Activated CD4-positive, CD25-positive, alpha-beta regulatory T cell treated with anti-CD3 and anti-CD28 coated beads, Interleukin-2, amount 50 U/mL, for 24 hours (primary cell): ENCODE measurements around the gene OR11H12.
"Not testable (repeated sequence)": the region's sequence is repeated elsewhere in the genome, so short reads cannot be mapped to it uniquely, and the experiment has no call there.

ENCODE experiments used
- ATAC-seq, 2 donors: fragments of 150-1000 bp; cut with Tn5 transposase; one replicate each; pipeline ENCODE4 v1.10.0; 2021; ENCODE audit warnings: mild to moderate bottlenecking in 1 of 2, moderate library complexity in 1 of 2

Gene OR11H12, protein sequence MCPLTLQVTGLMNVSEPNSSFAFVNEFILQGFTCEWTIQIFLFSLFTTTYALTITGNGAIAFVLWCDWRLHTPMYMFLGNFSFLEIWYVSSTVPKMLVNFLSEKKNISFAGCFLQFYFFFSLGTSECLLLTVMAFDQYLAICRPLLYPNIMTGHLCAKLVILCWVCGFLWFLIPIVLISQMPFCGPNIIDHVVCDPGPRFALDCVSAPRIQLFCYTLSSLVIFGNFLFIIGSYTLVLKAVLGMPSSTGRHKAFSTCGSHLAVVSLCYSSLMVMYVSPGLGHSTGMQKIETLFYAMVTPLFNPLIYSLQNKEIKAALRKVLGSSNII

GRCh38 chr14:18600817-18601216 is at the start of gene OR11H12:
Gene OR11H12 (plus strand): TSS chr14:18601117. CDS start chr14:18601117, 0 bp downstream.
- ATAC-seq: not testable (repeated sequence)

DNA sequence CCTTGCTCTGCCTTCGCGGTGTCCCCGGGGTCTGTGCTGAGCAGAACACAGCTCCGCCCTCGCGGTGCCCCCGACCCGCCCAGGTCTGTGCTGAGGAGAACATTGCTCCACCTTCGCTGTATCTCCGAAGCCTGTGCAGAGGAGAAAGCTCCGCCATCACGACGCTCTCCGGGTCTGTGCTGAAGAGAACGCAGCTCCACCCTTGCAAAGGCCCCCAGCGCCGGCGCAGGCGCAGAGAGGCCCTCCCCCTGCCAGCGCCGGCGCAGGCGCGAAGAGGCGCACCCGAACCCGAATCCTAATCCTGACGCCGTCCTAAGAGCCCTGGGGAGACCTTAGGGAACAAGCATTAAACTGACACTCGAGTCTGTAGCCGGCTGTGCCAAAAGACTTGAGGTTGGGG is 18.0 kb upstream of the OR11H12 start:
- not testable (repeated sequence) for ATAC-seq

DNA sequence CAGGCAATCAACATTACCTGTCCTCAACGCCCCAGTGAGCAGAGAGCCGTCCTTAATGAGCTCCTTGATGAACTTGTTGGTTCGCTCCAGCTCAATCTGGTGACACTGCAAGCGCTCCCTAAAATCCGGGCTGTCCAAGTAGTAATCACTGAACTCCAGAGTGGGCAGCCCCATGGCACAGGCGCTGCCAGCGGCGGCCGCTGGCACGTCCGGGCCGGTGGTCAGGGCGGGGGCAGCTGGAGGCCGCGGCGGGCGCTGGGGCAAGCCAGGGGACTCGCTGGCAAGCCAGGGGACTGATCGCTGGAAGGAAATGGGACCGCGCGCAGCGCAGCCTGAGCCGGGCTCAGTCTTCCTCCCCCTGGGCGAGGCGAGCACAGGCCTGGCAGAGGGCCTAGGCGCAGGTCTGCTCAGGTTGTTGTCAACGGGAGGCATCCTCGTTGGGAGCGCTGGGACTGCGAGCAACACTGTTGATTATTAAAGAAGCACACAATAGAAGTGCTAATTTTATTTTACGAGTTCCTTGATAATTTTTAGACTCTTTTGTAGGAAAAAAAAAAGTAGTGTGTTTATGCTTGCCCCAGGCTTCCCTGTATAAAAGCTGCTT is 25.8 kb downstream of the OR11H12 start:
- not testable (repeated sequence) for ATAC-seq

GRCh38 chr14:18636066-18636465 is 35.1 kb downstream of the OR11H12 start:
- peak in 1 of 2 donors; percentile 20 for ATAC-seq

GRCh38 chr14:18638032-18638431 is 37.1 kb downstream of the OR11H12 start:
- not testable (repeated sequence) for ATAC-seq

- ATAC-seq: peak in 1 of 2 donors; percentile 41
These were observed 37.9 kb downstream of the OR11H12 start for GRCh38 chr14:18638785-18639184.

DNA sequence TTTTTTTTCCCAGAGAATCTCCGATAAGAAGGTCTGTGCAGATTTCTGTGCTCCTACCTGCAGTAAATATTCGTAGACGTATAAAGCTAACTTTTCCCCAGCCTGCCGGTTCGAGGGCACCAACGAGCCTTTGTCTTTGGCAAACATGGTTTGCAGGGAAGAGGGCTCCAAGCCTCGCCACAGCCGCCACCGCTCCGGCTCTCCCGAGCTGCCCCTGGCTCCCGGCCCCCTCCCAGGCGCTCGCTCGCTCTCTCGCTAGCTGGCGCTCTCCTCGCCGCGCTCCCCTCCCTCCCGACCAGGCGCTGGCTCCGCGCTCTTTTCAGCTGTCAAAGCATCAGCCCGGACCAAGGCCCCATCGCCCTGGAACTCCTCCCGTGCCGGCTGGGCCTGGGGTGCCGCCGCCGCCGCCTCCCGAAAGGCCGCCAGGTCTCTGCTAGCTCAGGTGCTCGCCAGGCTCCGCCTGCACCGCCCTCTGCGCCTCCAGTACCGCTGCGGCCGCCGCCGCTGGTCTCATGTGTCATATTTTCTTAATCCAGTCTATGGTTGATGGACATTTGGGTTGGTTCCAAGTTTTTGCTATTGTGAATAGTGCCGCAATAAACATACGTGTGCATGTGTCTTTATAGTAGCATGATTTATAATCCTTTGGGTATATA is 45.3 kb downstream of the OR11H12 start:
- ATAC-seq: not testable (repeated sequence)
